Central memory CD8-positive, alpha-beta T cell (primary cell): ENCODE results near the gene SLFN12.
A peak's percentile ranks its signal among the peaks of the same experiment; 100 is the strongest.
"Not testable (repeated sequence)": the region's sequence is repeated elsewhere in the genome, so short reads cannot be mapped to it uniquely, and the experiment has no call there.

Experiments used
- ATAC-seq: fragments of 150-1000 bp; cut with Tn5 transposase; replicated peaks from 2 replicates; pipeline ENCODE4 v1.10.0; 2022; ENCODE audit warnings: mild to moderate bottlenecking, moderate FRiP score, moderate number of reproducible peaks; ENCODE audit not compliant: poor library complexity, severe bottlenecking; ENCODE audit errors: extremely low read depth
- DNase-seq, 2 donors: peaks; one replicate each; pipeline ENCODE4 v3.0.0; 2021; ENCODE audit warnings: low spot score in 2 of 2
- H3K27ac Mint-ChIP-seq: one replicate; pipeline ENCODE4 v1.8.0; 2022; ENCODE audit warnings: low read depth, mild to moderate bottlenecking, moderate library complexity, mixed read lengths
- H3K27me3 Mint-ChIP-seq: one replicate; pipeline ENCODE4 v1.8.0; 2022; ENCODE audit warnings: mixed read lengths
- H3K36me3 Mint-ChIP-seq: one replicate; pipeline ENCODE4 v1.8.0; 2022; ENCODE audit warnings: mild to moderate bottlenecking, moderate library complexity, mixed read lengths; ENCODE audit not compliant: insufficient read depth
- H3K4me1 Mint-ChIP-seq: one replicate; pipeline ENCODE4 v1.8.0; 2022; ENCODE audit warnings: mixed read lengths
- H3K4me3 Mint-ChIP-seq: one replicate; pipeline ENCODE4 v1.8.0; 2022; ENCODE audit warnings: mild to moderate bottlenecking, moderate library complexity, mixed read lengths
- H3K9me3 Mint-ChIP-seq: one replicate; pipeline ENCODE4 v1.8.0; 2022; ENCODE audit warnings: mixed read lengths

The SLFN12 gene

DNA sequence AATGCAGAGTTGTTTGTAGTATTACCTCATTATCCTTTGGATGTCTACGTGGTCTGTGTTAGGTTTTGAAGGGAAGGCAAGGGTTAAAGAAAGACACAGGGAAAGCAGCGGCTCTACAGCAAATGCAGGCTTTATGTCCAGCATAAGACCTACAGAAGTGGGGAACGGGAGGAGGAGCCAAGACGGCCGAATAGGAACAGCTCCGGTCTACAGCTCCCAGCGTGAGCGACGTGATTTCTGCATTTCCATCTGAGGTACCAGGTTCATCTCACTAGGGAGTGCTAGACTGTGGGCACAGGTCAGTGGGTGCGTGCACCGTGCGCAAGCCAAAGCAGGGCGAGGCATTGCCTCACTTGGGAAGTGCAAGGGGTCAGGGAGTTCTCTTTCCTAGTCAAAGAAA lies 38.5 kb downstream of the SLFN12 start:
- H3K9me3 Mint-ChIP-seq, H3K27ac Mint-ChIP-seq, H3K4me3 Mint-ChIP-seq, H3K36me3 Mint-ChIP-seq, H3K4me1 Mint-ChIP-seq, DNase-seq, H3K27me3 Mint-ChIP-seq, ATAC-seq: not testable (repeated sequence)

DNA sequence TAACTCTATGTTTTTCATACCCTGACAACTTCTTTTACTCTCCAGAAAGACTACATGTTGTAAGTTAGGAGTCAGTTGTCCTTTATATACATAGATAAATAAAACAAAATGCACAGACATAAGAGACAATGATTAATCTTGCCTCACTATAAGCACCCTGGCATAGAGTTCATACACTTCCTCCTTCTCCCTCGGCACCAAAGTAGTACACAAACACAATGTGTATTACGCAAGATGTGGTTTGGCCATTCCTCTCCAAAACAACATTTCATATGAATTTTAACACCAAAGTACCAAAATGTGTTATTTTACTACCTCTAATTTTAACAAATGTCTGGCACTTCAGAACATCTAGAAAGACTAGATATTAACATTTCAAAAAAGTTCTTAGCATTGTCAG lies 41.6 kb downstream of the SLFN12 start:
- Mint-ChIP-seq H3K27ac (peak overlapping the region; percentile 11), H3K4me1 (peaks cover 6% of the 10 kb centered on the region), H3K27me3 (no peaks in the 10 kb centered on the region), H3K4me3 (no peak overlapping the region), H3K36me3 (peaks cover 1% of the 10 kb centered on the region), H3K9me3 (no peaks in the 10 kb centered on the region)
- no peak for DNase-seq
- ATAC-seq: no peak

DNA sequence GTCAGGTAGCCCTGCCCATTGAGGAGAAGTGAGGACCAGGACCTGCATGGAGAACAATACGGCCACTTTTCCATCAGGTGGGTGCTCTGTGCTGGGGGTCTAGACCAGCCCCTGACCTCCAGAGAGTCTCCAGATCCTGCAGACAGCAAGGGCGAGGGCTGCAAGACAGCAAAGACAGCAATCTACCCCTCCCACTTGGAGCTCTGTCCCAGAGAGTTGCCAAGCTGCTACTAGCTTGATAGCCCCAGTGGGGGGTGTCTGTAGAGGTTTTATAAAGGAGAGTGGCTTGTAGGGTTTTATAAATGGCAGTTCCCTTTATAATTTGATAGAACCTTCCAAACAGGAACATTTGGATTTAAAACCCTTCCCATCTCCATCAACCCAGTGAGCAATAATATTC lies 42.1 kb downstream of the SLFN12 start:
- ATAC-seq (no peak), DNase-seq (no peak)
- H3K27me3 Mint-ChIP-seq: no peaks in the 10 kb centered on the region
- no peak overlapping the region for H3K4me3 Mint-ChIP-seq
- peaks cover 6% of the 10 kb centered on the region for H3K4me1 Mint-ChIP-seq
- H3K9me3 Mint-ChIP-seq: no peaks in the 10 kb centered on the region
- H3K27ac Mint-ChIP-seq: no peak overlapping the region
- peaks cover 1% of the 10 kb centered on the region for H3K36me3 Mint-ChIP-seq

DNA sequence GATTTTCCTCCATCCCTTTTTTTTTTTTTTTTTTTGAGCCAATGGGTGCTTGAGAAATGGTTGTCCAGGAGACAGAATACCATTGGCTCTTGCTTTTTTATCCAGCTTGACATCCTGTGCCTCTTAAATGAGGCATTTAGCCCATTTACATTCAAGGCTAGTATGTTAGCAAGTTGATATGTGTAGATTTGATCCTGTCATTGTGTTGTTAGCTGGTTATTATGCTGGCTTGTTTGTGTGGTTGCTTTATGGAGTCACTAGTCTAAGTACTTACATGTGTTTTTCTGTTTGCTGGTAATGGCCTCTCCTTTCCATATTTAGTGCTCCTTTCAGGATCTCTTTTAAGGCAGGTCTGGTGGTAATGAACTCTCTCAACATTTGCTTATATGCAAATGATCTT lies 44.8 kb downstream of the SLFN12 start:
- no peak for DNase-seq
- no peak for ATAC-seq
- H3K4me1 Mint-ChIP-seq: no peaks in the 10 kb centered on the region
- H3K27me3 Mint-ChIP-seq: no peaks in the 10 kb centered on the region
- H3K4me3 Mint-ChIP-seq: no peak overlapping the region
- H3K9me3 Mint-ChIP-seq: no peaks in the 10 kb centered on the region
- H3K27ac Mint-ChIP-seq: no peak overlapping the region
- H3K36me3 Mint-ChIP-seq: no peaks in the 10 kb centered on the region

DNA sequence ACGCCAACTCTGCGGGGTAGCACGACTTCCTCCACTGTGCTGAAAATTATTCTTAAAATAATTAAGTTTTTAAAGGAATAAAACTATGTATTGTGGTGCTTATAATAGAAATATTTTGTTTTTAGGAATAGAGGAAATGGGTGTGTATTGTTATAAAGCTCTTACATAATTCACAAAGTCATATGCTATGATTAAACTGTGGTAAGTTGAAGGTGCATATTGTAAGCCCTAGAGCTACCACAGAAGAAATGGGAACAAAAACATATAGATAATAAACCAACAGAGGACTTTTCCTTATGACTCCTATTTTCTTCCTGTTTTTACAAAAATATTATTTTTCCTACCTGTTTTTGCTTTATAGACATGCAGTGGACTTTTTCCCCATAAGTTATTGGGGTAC lies 54.6 kb downstream of the SLFN12 start:
- Mint-ChIP-seq H3K36me3 (peaks cover 15% of the 10 kb centered on the region), H3K27ac (no peak overlapping the region), H3K4me1 (peaks cover 26% of the 10 kb centered on the region), H3K27me3 (no peaks in the 10 kb centered on the region), H3K9me3 (no peaks in the 10 kb centered on the region), H3K4me3 (no peak overlapping the region)
- ATAC-seq (no peak), DNase-seq (no peak)

DNA sequence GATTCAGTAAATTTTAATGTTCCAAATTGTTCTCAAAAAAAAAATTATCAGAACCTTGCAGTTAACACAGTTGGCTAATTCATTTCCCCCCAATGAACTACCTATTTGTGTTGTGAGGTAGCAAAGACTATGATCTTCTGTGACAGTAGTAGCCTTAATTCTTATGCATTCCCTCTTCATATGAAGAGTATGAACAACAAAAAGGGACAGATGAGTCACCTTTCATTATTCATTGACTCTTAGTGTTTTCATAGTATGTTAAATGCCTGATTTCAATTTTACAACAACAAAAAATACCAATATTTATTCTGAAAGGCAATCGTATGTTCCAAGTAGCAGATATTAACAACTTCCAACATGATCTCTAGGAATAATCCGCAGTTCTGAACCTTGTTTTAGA lies 55.2 kb downstream of the SLFN12 start:
- DNase-seq (no peak), ATAC-seq (no peak)
- Mint-ChIP-seq H3K27me3 (no peaks in the 10 kb centered on the region), H3K36me3 (peaks cover 15% of the 10 kb centered on the region), H3K4me3 (no peak overlapping the region), H3K4me1 (peaks cover 29% of the 10 kb centered on the region), H3K9me3 (no peaks in the 10 kb centered on the region), H3K27ac (no peak overlapping the region)

DNA sequence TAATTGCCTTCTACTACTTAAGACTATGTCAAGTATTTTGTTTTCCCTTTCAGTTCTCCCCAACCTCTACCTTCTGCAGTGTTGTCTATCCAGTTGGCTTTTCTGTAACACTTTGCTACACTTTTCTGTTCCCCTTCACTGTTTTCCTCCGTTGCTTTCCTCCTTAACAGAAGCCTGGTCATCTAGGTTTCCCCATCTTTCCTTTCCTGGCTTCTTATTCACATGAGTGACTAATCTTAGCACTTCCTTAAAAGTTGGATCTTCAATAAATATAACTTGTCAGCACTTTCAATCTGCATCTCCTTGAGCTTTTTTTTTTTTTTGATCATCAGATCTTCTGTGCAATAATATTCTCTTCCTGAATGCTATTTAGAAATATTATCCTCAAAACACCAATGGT lies 56.1 kb downstream of the SLFN12 start:
- Mint-ChIP-seq H3K4me3 (no peak overlapping the region), H3K36me3 (peaks cover 15% of the 10 kb centered on the region), H3K4me1 (peaks cover 37% of the 10 kb centered on the region), H3K9me3 (no peaks in the 10 kb centered on the region), H3K27me3 (no peaks in the 10 kb centered on the region), H3K27ac (peak overlapping the region; percentile 78)
- DNase-seq: no peak
- no peak for ATAC-seq

DNA sequence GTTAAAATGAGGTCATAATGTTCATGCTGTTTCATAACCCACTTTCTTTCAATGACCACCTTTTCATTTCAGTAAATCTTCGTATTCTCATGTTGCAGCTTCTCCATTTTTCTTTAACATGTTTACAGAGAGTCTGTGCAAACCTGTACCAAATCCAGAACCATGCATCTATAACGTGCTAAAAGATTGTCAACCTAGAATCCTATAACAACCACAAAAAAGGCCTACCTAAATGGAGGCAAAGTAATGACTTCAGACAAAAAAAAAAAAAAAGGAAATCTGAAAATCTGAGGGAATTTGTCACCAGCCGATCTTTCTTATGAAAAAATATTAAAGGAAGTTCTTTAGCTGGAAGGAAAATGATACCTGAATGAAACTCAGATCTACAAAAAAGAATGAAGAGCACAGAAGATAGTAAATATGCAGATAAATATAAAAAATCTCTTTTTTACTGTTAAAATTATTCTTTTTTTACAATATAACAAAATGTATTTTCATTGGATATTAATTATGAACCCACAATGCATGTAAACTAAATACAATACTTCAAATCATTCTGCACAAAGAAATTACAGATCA lies 57.4 kb downstream of the SLFN12 start:
- peak overlapping the region; percentile 97 for H3K27ac Mint-ChIP-seq
- H3K36me3 Mint-ChIP-seq: peaks cover 15% of the 10 kb centered on the region
- H3K9me3 Mint-ChIP-seq: peaks cover 7% of the 10 kb centered on the region
- H3K4me1 Mint-ChIP-seq: peaks cover 51% of the 10 kb centered on the region
- ATAC-seq (no peak), DNase-seq (no peak)
- H3K4me3 Mint-ChIP-seq: peak overlapping the region; percentile 86
- no peaks in the 10 kb centered on the region for H3K27me3 Mint-ChIP-seq

DNA sequence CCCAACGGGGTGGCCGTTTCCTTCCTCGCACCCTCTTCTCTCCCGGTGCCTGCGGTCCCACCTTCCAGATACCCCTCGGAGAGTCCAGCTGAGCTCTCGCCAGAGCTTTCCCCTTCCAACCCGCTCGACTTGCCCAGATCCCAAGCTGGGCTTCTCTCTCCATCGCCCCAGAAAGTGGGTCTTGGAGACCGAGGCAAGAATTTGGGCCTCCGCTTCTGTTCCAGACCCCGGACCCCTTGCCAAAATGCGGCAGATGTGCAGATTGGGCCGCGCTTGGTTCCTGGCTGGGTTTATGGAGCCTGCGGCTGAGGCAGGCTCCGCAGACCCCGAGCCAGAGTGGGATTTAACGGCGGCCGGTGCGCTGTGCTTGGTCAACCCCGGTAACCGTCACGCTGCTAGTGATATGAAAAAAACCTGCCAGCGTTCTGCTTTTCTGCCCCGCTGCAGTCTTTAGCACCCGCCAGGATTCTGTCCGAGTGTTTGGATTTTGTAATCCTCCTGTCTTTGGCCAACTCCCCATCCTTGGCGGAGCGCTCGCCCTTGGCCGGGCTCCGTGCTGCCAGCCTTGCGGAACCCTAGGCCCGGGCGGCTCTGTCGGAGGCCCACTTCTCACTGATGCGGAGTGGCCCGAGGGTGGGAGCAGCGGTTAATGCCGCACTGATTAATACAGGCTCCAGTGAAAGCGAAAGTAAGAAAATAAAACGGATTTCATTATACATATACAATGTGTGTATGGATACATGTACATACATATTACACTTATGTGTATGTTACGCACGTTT lies 58.1 kb downstream of the SLFN12 start:
- Mint-ChIP-seq H3K36me3 (peaks cover 15% of the 10 kb centered on the region), H3K4me3 (peak overlapping the region; percentile 86), H3K4me1 (peaks cover 58% of the 10 kb centered on the region), H3K27ac (peak overlapping the region; percentile 97), H3K27me3 (no peaks in the 10 kb centered on the region), H3K9me3 (peaks cover 10% of the 10 kb centered on the region)
- DNase-seq (peak in 1 of 2 donors; percentile 37), ATAC-seq (peak; percentile 55)

DNA sequence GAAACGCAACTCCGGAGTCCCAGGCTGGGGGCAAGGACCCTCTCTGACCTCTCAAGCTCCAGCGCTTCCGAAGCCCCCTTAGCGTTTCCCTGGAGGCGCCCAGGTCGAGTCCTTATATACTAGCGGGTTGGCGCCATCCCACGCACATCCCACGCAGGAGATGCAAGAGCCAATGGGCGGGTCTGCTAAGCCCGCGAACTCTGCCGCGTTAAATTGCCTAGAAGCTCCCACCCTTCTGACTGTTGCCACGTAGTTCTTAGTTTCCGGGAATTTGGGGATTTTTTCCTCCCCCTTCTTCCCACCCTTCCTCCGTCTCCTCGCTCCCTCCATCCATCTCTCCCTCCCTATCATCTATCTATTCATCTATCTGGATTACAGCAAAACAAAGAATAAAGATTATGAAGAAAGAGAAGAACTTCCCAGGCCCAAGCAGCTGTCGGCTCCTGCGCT lies 58.7 kb downstream of the SLFN12 start, which contains the start of gene SLFN11:
TSS of gene SLFN11 (minus strand) at position 88 of the 450 bp plus-strand sequence. CDS start 9,814 bp downstream, outside the sequence.
- H3K36me3 Mint-ChIP-seq: peaks cover 15% of the 10 kb centered on the region
- no peaks in the 10 kb centered on the region for H3K27me3 Mint-ChIP-seq
- H3K4me1 Mint-ChIP-seq: peaks cover 63% of the 10 kb centered on the region
- H3K9me3 Mint-ChIP-seq: peaks cover 10% of the 10 kb centered on the region
- H3K4me3 Mint-ChIP-seq: peak within 1 kb of the TSS; percentile 86
- H3K27ac Mint-ChIP-seq: peak within 1 kb of the TSS; percentile 97
- ATAC-seq (peak; percentile 85), DNase-seq (peak; percentile 63 to 72)

DNA sequence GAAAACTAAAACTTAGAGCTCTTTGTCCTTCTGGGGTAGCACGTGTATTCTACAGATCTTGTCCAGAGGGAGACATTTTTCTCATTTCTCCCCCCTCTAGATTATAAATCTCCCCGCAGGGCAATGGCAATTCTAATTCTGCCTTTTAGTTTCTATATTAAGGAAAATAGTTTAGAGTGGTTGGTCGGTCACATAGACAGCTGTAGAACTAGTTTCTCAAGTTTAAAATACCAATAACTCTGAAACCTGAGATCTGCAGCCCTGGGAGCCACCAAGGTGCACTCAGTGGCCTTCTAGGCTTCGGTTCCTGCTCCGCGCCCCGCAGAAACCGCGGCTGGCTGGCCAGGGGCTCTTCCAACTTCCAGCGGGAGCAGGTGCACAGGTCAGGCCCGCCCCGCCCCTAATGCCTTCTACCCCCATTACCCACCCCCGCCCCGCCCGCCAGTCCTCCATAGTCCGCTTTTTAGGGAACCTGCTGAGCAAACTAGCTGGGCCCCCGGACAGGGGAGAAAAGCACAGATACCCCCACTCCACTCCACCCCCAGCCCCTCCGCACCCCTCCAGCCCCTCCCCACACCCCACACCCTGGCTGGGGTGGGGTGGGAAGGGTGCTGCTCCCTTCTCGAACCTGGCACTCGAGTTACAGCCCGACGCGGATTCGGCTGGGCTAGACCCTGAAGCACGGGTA lies 59.3 kb downstream of the SLFN12 start:
- DNase-seq (no peak), ATAC-seq (peak; percentile 10)
- Mint-ChIP-seq H3K27ac (peak overlapping the region; percentile 97), H3K27me3 (no peaks in the 10 kb centered on the region), H3K4me3 (peak overlapping the region; percentile 86), H3K36me3 (peaks cover 15% of the 10 kb centered on the region), H3K4me1 (peaks cover 69% of the 10 kb centered on the region), H3K9me3 (peaks cover 10% of the 10 kb centered on the region)

DNA sequence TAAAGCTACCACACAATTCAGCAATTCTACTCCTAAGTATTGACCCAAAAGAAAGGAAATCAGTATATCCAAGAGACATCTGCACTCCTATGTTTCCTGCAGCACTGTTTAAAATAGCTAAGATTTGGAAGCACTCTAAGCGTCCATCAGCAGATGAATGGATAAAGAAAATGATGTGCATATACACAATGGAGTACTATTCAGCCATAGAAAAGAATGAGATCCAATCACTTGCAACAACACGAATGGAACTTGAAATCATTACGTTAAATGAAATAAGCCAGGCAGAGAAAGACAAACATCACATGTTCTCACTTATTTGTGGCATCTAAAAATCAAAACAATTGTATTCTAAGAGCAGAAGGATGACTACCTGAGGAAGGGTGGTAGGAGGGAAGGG lies 60.4 kb downstream of the SLFN12 start:
- H3K4me3 Mint-ChIP-seq: peak overlapping the region; percentile 86
- H3K27me3 Mint-ChIP-seq: no peaks in the 10 kb centered on the region
- DNase-seq (no peak), ATAC-seq (no peak)
- peaks cover 10% of the 10 kb centered on the region for H3K9me3 Mint-ChIP-seq
- peaks cover 77% of the 10 kb centered on the region for H3K4me1 Mint-ChIP-seq
- peak overlapping the region; percentile 97 for H3K27ac Mint-ChIP-seq
- peaks cover 15% of the 10 kb centered on the region for H3K36me3 Mint-ChIP-seq
